Endothelial cell of umbilical vein (primary cell): ENCODE results near the gene WIF1. TPM values are rescaled to one million over a fixed set of nuclear protein-coding genes. Genes with fewer than 3 reads are reported as not detected.

ENCODE experiments used
- BruUV-seq: library from RNA; stranded (reverse); fragments of 400-500 nt; replicated peaks from 2 replicates; lab custom pipeline; 2021; lab: Mats Ljungman, UMichigan
- CTCF ChIA-PET: fragments of 300-600, 350-600 bp; sonication (Branson Sonifier 250); formaldehyde crosslinking; loops from one replicate; lab custom pipeline; 2021; ENCODE audit warnings: antibody characterized with exemption, inconsistent platforms; lab: Charles Lee
- POLR2A ChIA-PET: fragments of 300-600, 350-600 bp; sonication (Branson Sonifier 250); formaldehyde crosslinking; loops from one replicate; lab custom pipeline; 2021; ENCODE audit warnings: antibody characterized with exemption, inconsistent platforms; lab: Charles Lee
- DNase-seq: peaks from one replicate; pipeline ENCODE4 v3.0.0-alpha.2; 2011; ENCODE audit warnings: low read depth, low spot score
- FAIRE-seq: peaks from 2 replicates; lab custom pipeline; 2011; peaks lifted over from hg19 to GRCh38; lab: Jason Lieb, UNC
- H2AFZ ChIP-seq: 2 replicates; pipeline ENCODE4 v1.6.0; 2012; ENCODE audit warnings: low read depth, low read length, control low read depth, inconsistent platforms
- H3K27ac ChIP-seq: 2 replicates; pipeline ENCODE4 v1.5.1; 2011; ENCODE audit warnings: low read depth, mild to moderate bottlenecking, control low read depth, low read length, moderate library complexity; ENCODE audit not compliant: insufficient read depth
- H3K27me3 ChIP-seq, 2 experiments: 2 replicates each; pipeline versions ENCODE4 v1.6.0 to v1.6.1; 2011; ENCODE audit warnings: low read length in 2 of 2, mixed read lengths in 1 of 2; ENCODE audit not compliant: control insufficient read depth in 2 of 2, insufficient read depth in 2 of 2
- H3K36me3 ChIP-seq, 2 experiments: 2 replicates in 1 of 2; 3 replicates in 1 of 2; pipeline ENCODE4 v1.5.1; 2011; ENCODE audit warnings: low read length in 2 of 2, mild to moderate bottlenecking in 1 of 2, moderate library complexity in 1 of 2; ENCODE audit not compliant: control insufficient read depth in 2 of 2, insufficient read depth in 2 of 2; ENCODE audit errors: extremely low read depth in 1 of 2
- H3K4me1 ChIP-seq: 3 replicates; pipeline ENCODE4 v1.5.1; 2011; ENCODE audit warnings: mild to moderate bottlenecking, low read length; ENCODE audit not compliant: control insufficient read depth, insufficient read depth; ENCODE audit errors: extremely low read depth
- H3K4me2 ChIP-seq: 2 replicates; pipeline ENCODE4 v1.6.1; 2011; ENCODE audit warnings: low read length, control low read depth, mixed read lengths; ENCODE audit not compliant: insufficient read depth
- H3K4me3 ChIP-seq, 3 experiments: fragments of 200-600 bp in 1 of 3; sonication (generic), shearing (Covaris generic) in 1 of 3; replicated peaks in 1 of 3; 2 replicates each; pipeline ENCODE4 v1.5.1; 2011 to 2016; ENCODE audit warnings: control low read depth in 3 of 3, low read length in 3 of 3, mild to moderate bottlenecking in 2 of 3, inconsistent platforms in 1 of 3, low read depth in 1 of 3, moderate library complexity in 1 of 3; ENCODE audit not compliant: insufficient read depth in 1 of 3
- H3K79me2 ChIP-seq: 2 replicates; pipeline ENCODE4 v1.6.0; 2012; ENCODE audit warnings: low read length, inconsistent platforms; ENCODE audit not compliant: control insufficient read depth, insufficient read depth
- H3K9ac ChIP-seq: replicated peaks from 2 replicates; pipeline ENCODE3; 2011; ENCODE audit warnings: low read length, control low read depth; ENCODE audit not compliant: insufficient read depth; ENCODE audit errors: extremely low read depth
- H3K9me1 ChIP-seq: replicated peaks from 3 replicates; pipeline ENCODE4 v1.6.0; 2011; ENCODE audit warnings: mild to moderate bottlenecking, low read length; ENCODE audit not compliant: control insufficient read depth, insufficient read depth; ENCODE audit errors: extremely low read depth
- H3K9me3 ChIP-seq: replicated peaks from 2 replicates; pipeline ENCODE4 v1.5.1; 2012; ENCODE audit warnings: low read length, inconsistent platforms; ENCODE audit not compliant: control insufficient read depth, insufficient read depth
- H4K20me1 ChIP-seq: replicated peaks from 2 replicates; pipeline ENCODE3; 2011; ENCODE audit warnings: mild to moderate bottlenecking, low read length; ENCODE audit not compliant: control insufficient read depth, insufficient read depth; ENCODE audit errors: extremely low read depth
- EZH2 ChIP-seq: IDR thresholded peaks from 2 replicates; pipeline ENCODE4 v1.6.1; 2012; ENCODE audit warnings: borderline replicate concordance, low read depth, mild to moderate bottlenecking, moderate library complexity, low read length, inconsistent platforms; ENCODE audit not compliant: severe bottlenecking
- FOS ChIP-seq: IDR thresholded peaks from 2 replicates; pipeline ENCODE4 v1.6.1; 2011; ENCODE audit warnings: mild to moderate bottlenecking, low read length, moderate library complexity, borderline replicate concordance; ENCODE audit not compliant: insufficient read depth
- GATA2 ChIP-seq: IDR thresholded peaks from 2 replicates; pipeline ENCODE4 v1.7.0; 2011; ENCODE audit warnings: low read depth, mild to moderate bottlenecking, moderate library complexity, mixed read lengths, low read length; ENCODE audit not compliant: insufficient read length, insufficient read depth
- JUN ChIP-seq: IDR thresholded peaks from 2 replicates; pipeline ENCODE4 v1.6.1; 2011; ENCODE audit warnings: borderline replicate concordance, low read depth; ENCODE audit not compliant: insufficient read length, insufficient read depth
- MYC ChIP-seq: IDR thresholded peaks from one replicate; pipeline ENCODE4 v1.6.1; 2011; ENCODE audit warnings: mild to moderate bottlenecking, low read depth, low read length
- POLR2A ChIP-seq: IDR thresholded peaks from 2 replicates; pipeline ENCODE4 v1.6.1; 2012; ENCODE audit warnings: low read depth, mild to moderate bottlenecking, control low read depth, low read length
- POLR2AphosphoS5 ChIP-seq: IDR thresholded peaks from 2 replicates; pipeline ENCODE4 v1.6.1; 2012; ENCODE audit warnings: low read depth, mild to moderate bottlenecking, control low read depth, low read length, moderate library complexity; ENCODE audit not compliant: insufficient read depth
- dilution Hi-C: fragments of 300-500 bp; cut with MboI; formaldehyde crosslinking; loops from one replicate; pipeline ENCODE4 v1.15.0; 2019; ENCODE audit warnings: low sequenced_read_pairs; ENCODE audit not compliant: extremely low pct_ligation_motif_present
- intact Hi-C: fragments of 100-400 bp; cut with micrococcal nuclease; formaldehyde crosslinking; loops from one replicate; pipeline ENCODE4 v1.10.0; 2022
- polyA plus RNA-seq, 4 experiments: library from polyadenylated mRNA; depleted of rRNA in 3 of 4; stranded (reverse) in 3 of 4; unstranded in 1 of 4; fragments of >200 nt; gene quantifications; 2 replicates each; pipeline versions ENCODE4 v1.2.1 to v1.2.3, GENCODE V29; 2011 to 2012; ENCODE audit warnings: missing spikeins in 1 of 4
- total RNA-seq: library from RNA; stranded (reverse); gene quantifications from 2 replicates; pipeline ENCODE4 v1.2.3, GENCODE V29; 2021
- TF ChIP-seq, protein P1 (sequence below): IDR thresholded peaks from 2 replicates; pipeline ENCODE4 v1.6.1; 2011; ENCODE audit not compliant: insufficient read depth, insufficient read length
- TF ChIP-seq, protein P2 (sequence below), 2 donors: IDR thresholded peaks; 1 replicate in 1 of 2; 2 replicates in 1 of 2; pipeline ENCODE4 v1.5.1; 2011; ENCODE audit warnings: low read length in 2 of 2, mild to moderate bottlenecking in 2 of 2, moderate library complexity in 2 of 2, control low read depth in 1 of 2, inconsistent platforms in 1 of 2, low read depth in 1 of 2; ENCODE audit not compliant: insufficient read depth in 1 of 2; ENCODE audit errors: extremely low read depth in 1 of 2

The WIF1 gene
- total and polyA plus RNA-seq, 2 donors (not counting 3 experiments of a cell fraction or from before 2014, with no cell fraction given), result not detected

DNA sequence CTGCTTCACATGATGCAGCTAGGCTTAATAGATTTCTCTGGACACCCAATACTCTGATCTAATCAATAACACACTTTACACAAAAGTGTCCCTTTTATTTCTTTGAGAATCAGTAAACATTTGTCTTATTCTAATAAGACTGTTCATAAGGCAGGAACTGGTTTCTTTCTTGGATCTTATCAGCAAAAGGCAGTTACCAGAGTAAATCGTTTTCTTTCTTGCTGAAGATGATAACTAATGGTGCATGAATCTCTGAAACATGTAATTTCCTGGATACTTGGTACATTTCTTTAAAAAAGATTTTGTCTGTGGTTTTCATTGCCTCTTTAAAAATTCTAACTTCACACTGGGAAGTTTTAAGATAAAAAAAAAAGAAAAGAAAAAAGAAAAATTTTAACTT lies 39.6 kb downstream of the WIF1 start:
- Histone ChIP-seq H3K36me3 (no peaks in the 10 kb centered on the region), H3K9ac (no peak overlapping the region), H3K9me3 (no peaks in the 10 kb centered on the region), H3K4me2 (no peak overlapping the region), H3K9me1 (no peaks in the 10 kb centered on the region), H2AFZ (no peak overlapping the region), H4K20me1 (no peaks in the 10 kb centered on the region), H3K27me3 (peaks cover 8 to 35% of the 10 kb centered on the region in 2 experiments), H3K4me3 (no peak overlapping the region), H3K27ac (no peak overlapping the region), H3K79me2 (no peaks in the 10 kb centered on the region), H3K4me1 (no peaks in the 10 kb centered on the region)
- intact Hi-C loops, result no loop called here
- no TSS peak for BruUV-seq
- FAIRE-seq, result no peak
- CTCF ChIA-PET, result no interaction called here
- no peak for DNase-seq
- POLR2A ChIA-PET, result no interaction called here
- TF ChIP-seq, protein P1, sequence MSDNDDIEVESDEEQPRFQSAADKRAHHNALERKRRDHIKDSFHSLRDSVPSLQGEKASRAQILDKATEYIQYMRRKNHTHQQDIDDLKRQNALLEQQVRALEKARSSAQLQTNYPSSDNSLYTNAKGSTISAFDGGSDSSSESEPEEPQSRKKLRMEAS, result no peak
- TF ChIP-seq, protein P2, sequence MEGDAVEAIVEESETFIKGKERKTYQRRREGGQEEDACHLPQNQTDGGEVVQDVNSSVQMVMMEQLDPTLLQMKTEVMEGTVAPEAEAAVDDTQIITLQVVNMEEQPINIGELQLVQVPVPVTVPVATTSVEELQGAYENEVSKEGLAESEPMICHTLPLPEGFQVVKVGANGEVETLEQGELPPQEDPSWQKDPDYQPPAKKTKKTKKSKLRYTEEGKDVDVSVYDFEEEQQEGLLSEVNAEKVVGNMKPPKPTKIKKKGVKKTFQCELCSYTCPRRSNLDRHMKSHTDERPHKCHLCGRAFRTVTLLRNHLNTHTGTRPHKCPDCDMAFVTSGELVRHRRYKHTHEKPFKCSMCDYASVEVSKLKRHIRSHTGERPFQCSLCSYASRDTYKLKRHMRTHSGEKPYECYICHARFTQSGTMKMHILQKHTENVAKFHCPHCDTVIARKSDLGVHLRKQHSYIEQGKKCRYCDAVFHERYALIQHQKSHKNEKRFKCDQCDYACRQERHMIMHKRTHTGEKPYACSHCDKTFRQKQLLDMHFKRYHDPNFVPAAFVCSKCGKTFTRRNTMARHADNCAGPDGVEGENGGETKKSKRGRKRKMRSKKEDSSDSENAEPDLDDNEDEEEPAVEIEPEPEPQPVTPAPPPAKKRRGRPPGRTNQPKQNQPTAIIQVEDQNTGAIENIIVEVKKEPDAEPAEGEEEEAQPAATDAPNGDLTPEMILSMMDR (IDR thresholded peaks at IDR 0.05; ENCODE audit: extremely low read depth in 1 of 2, insufficient read depth in 1 of 2, low read depth in 1 of 2, low read length in 2 of 2), result no peak
- TF ChIP-seq FOS (no peak), POLR2AphosphoS5 (no peak), EZH2 (no peak), GATA2 (no peak), JUN (no peak), MYC (no peak), POLR2A (no peak)
- dilution Hi-C loops, result no loop called here
